Keratinocyte (primary cell): ENCODE results near the gene CMIP. TPM values are rescaled to one million over a fixed set of nuclear protein-coding genes. Genes with fewer than 3 reads are reported as not detected.

ENCODE experiments used
- DNase-seq: peaks from one replicate; pipeline ENCODE4 v3.0.0-alpha.2; 2011; ENCODE audit warnings: low read depth, missing footprints, low spot score
- FAIRE-seq: peaks from 2 replicates; lab custom pipeline; 2011; peaks lifted over from hg19 to GRCh38; lab: Jason Lieb, UNC
- H2AFZ ChIP-seq: 2 replicates; pipeline ENCODE4 v1.6.0; 2012; ENCODE audit warnings: low read length, control low read depth, inconsistent platforms; ENCODE audit not compliant: control insufficient read depth
- H3K27ac ChIP-seq: 2 replicates; pipeline ENCODE4 v1.5.1; 2011; ENCODE audit warnings: low read length; ENCODE audit not compliant: control insufficient read depth, insufficient read depth
- H3K27me3 ChIP-seq: 3 replicates; pipeline ENCODE4 v1.6.0; 2011; ENCODE audit warnings: low read length; ENCODE audit not compliant: control insufficient read depth, insufficient read depth; ENCODE audit errors: extremely low read depth
- H3K36me3 ChIP-seq, 2 experiments: 2 replicates in 1 of 2; 3 replicates in 1 of 2; pipeline ENCODE4 v1.5.1; 2011; ENCODE audit warnings: low read length in 2 of 2, mild to moderate bottlenecking in 1 of 2; ENCODE audit not compliant: control insufficient read depth in 2 of 2, insufficient read depth in 2 of 2; ENCODE audit errors: extremely low read depth in 1 of 2
- H3K4me1 ChIP-seq: 3 replicates; pipeline ENCODE4 v1.5.1; 2011; ENCODE audit warnings: low read length; ENCODE audit not compliant: control insufficient read depth, insufficient read depth; ENCODE audit errors: extremely low read depth
- H3K4me2 ChIP-seq: 3 replicates; pipeline ENCODE4 v1.6.0; 2011; ENCODE audit warnings: low read depth, low read length; ENCODE audit not compliant: control insufficient read depth, insufficient read depth; ENCODE audit errors: extremely low read depth
- H3K4me3 ChIP-seq, 3 experiments: fragments of 200-600 bp in 1 of 3; sonication (generic) in 1 of 3; 2 replicates in 2 of 3; 3 replicates in 1 of 3; pipeline ENCODE4 v1.5.1; 2011 to 2016; ENCODE audit warnings: low read length in 3 of 3, mild to moderate bottlenecking in 3 of 3, control low read depth in 2 of 3, inconsistent platforms in 1 of 3, low read depth in 1 of 3, mixed read lengths in 1 of 3, mixed run types in 1 of 3, moderate library complexity in 1 of 3; ENCODE audit not compliant: control insufficient read depth in 2 of 3, insufficient read depth in 2 of 3; ENCODE audit errors: extremely low read depth in 1 of 3
- H3K79me2 ChIP-seq: 2 replicates; pipeline ENCODE4 v1.6.0; 2012; ENCODE audit warnings: low read length; ENCODE audit not compliant: control insufficient read depth, insufficient read depth
- H3K9ac ChIP-seq: 3 replicates; pipeline ENCODE4 v1.6.0; 2011; ENCODE audit warnings: low read length; ENCODE audit not compliant: control insufficient read depth, insufficient read depth; ENCODE audit errors: extremely low read depth
- H3K9me1 ChIP-seq: 3 replicates; pipeline ENCODE4 v1.6.0; 2011; ENCODE audit warnings: low read length; ENCODE audit not compliant: control insufficient read depth, insufficient read depth; ENCODE audit errors: extremely low read depth
- H3K9me3 ChIP-seq: 2 replicates; pipeline ENCODE4 v1.5.1; 2012; ENCODE audit warnings: low read depth, low read length; ENCODE audit not compliant: control insufficient read depth
- H4K20me1 ChIP-seq: 3 replicates; pipeline ENCODE4 v1.6.0; 2011; ENCODE audit warnings: low read length; ENCODE audit not compliant: control insufficient read depth, insufficient read depth; ENCODE audit errors: extremely low read depth
- EZH2 ChIP-seq: IDR thresholded peaks from one replicate; pipeline ENCODE4 v1.6.1; 2012; ENCODE audit warnings: inconsistent platforms, mild to moderate bottlenecking, low read length, moderate library complexity
- dilution Hi-C: fragments of 300-500 bp; cut with MboI; formaldehyde crosslinking; loops from one replicate; pipeline ENCODE4 v1.7.0; 2020; ENCODE audit warnings: low sequenced_read_pairs; ENCODE audit not compliant: extremely low pct_ligation_motif_present
- polyA plus RNA-seq, 5 experiments: library from polyadenylated mRNA; depleted of rRNA in 3 of 5; stranded (reverse) in 3 of 5; stranded (forward) in 1 of 5; unstranded in 1 of 5; fragments of >200 nt; gene quantifications; 1 replicate in 1 of 5; 2 replicates in 3 of 5; 3 replicates in 1 of 5; pipeline versions ENCODE4 v1.2.1 to v1.2.3, GENCODE V29; 2011 to 2012; ENCODE audit warnings: missing spikeins in 2 of 5, low read depth in 1 of 5, low replicate concordance in 1 of 5
- TF ChIP-seq, protein P1 (sequence below), 3 experiments: IDR thresholded peaks in 1 of 3; conservative IDR thresholded peaks in 1 of 3; optimal IDR thresholded peaks in 1 of 3; 2 replicates in 2 of 3; 3 replicates in 1 of 3; pipeline versions ENCODE3 to v1.5.1; 2011; ENCODE audit warnings: low read length in 3 of 3, mild to moderate bottlenecking in 3 of 3, moderate library complexity in 2 of 3, control low read depth in 1 of 3, inconsistent platforms in 1 of 3; ENCODE audit not compliant: insufficient read depth in 2 of 3; ENCODE audit errors: extremely low read depth in 1 of 3

Gene CMIP
- polyA plus RNA-seq, 1 donor (not counting 4 experiments of a cell fraction or from before 2014, with no cell fraction given) = 5.0 TPM

DNA sequence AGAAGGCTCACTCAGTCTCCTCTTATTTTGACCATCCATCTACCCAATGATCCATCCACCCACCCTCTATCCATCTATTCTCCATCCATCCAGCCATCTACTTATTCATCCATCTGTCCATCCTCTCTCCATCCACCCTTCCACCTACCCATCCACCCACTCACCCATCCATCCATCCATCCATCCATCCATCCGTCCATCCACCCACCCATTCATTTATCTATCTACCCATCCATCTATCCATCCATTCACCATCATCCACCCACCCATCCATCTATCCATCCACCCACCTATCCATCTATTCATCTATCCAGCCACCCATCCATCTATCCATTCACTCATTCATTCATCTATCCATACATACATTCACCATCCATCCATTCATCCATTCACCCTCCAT is 288.7 kb downstream of the CMIP start:
- no peaks in the 10 kb centered on the region for H3K9me3 ChIP-seq
- dilution Hi-C loops = no loop called here
- no peaks in the 10 kb centered on the region for H3K27me3 ChIP-seq
- H3K9ac ChIP-seq = no peak overlapping the region
- FAIRE-seq (no peak), DNase-seq (no peak)
- H3K9me1 ChIP-seq = no peaks in the 10 kb centered on the region
- no peaks in the 10 kb centered on the region for H3K79me2 ChIP-seq
- no peak for TF ChIP-seq EZH2
- TF ChIP-seq, protein P1, sequence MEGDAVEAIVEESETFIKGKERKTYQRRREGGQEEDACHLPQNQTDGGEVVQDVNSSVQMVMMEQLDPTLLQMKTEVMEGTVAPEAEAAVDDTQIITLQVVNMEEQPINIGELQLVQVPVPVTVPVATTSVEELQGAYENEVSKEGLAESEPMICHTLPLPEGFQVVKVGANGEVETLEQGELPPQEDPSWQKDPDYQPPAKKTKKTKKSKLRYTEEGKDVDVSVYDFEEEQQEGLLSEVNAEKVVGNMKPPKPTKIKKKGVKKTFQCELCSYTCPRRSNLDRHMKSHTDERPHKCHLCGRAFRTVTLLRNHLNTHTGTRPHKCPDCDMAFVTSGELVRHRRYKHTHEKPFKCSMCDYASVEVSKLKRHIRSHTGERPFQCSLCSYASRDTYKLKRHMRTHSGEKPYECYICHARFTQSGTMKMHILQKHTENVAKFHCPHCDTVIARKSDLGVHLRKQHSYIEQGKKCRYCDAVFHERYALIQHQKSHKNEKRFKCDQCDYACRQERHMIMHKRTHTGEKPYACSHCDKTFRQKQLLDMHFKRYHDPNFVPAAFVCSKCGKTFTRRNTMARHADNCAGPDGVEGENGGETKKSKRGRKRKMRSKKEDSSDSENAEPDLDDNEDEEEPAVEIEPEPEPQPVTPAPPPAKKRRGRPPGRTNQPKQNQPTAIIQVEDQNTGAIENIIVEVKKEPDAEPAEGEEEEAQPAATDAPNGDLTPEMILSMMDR (optimal IDR thresholded peaks at IDR 0.05 in 1 of 3, IDR thresholded peaks at IDR 0.05 in 1 of 3, conservative IDR thresholded peaks at IDR 0.05 in 1 of 3; ENCODE audit: extremely low read depth in 1 of 3, insufficient read depth in 2 of 3, low read length in 3 of 3) = no peak
- H3K4me3 ChIP-seq = no peak overlapping the region
- H3K27ac ChIP-seq = no peak overlapping the region
- no peaks in the 10 kb centered on the region for H3K36me3 ChIP-seq
- H4K20me1 ChIP-seq = no peaks in the 10 kb centered on the region
- H3K4me2 ChIP-seq = no peak overlapping the region
- no peak overlapping the region for H2AFZ ChIP-seq
- H3K4me1 ChIP-seq = peaks cover 18% of the 10 kb centered on the region

- H3K27me3 ChIP-seq = no peaks in the 10 kb centered on the region
- H3K79me2 ChIP-seq = no peaks in the 10 kb centered on the region
- FAIRE-seq (no peak), DNase-seq (no peak)
- no peaks in the 10 kb centered on the region for H3K9me3 ChIP-seq
- H4K20me1 ChIP-seq = no peaks in the 10 kb centered on the region
- dilution Hi-C loops = no loop called here
- no peak overlapping the region for H3K9ac ChIP-seq
- H2AFZ ChIP-seq = no peak overlapping the region
- H3K36me3 ChIP-seq = no peaks in the 10 kb centered on the region
- TF ChIP-seq, protein P1 (optimal IDR thresholded peaks at IDR 0.05 in 1 of 3, IDR thresholded peaks at IDR 0.05 in 1 of 3, conservative IDR thresholded peaks at IDR 0.05 in 1 of 3; ENCODE audit: extremely low read depth in 1 of 3, insufficient read depth in 2 of 3, low read length in 3 of 3) = no peak
- no peak for TF ChIP-seq EZH2
- peaks cover 19% of the 10 kb centered on the region for H3K4me1 ChIP-seq
- no peak overlapping the region for H3K4me2 ChIP-seq
- no peak overlapping the region for H3K27ac ChIP-seq
- H3K4me3 ChIP-seq = no peak overlapping the region
- H3K9me1 ChIP-seq = no peaks in the 10 kb centered on the region
These were observed 290.2 kb downstream of the CMIP start for GRCh38 chr16:81734632-81735434.
